MM.1S (cell line): ENCODE results near the gene TRABD2B.

Source experiments
- EZH2 ChIP-seq: fragments of 300-600 bp; sonication (generic); optimal IDR thresholded peaks from 2 replicates; pipeline ENCODE3; 2017; ENCODE audit warnings: low read depth, mild to moderate bottlenecking, antibody characterized with exemption, low read length, mixed read lengths
- EZH2phosphoT487 ChIP-seq: fragments of 300-600 bp; sonication (generic); IDR thresholded peaks from 2 replicates; pipeline ENCODE4 v1.6.1; 2018; ENCODE audit warnings: antibody characterized with exemption, low read length
- TF ChIP-seq, protein P1 (sequence below): fragments of 300-600 bp; sonication (generic); IDR thresholded peaks from 2 replicates; pipeline ENCODE4 v1.5.1; 2016; ENCODE audit warnings: antibody characterized with exemption, low read length, mixed read lengths

DNA sequence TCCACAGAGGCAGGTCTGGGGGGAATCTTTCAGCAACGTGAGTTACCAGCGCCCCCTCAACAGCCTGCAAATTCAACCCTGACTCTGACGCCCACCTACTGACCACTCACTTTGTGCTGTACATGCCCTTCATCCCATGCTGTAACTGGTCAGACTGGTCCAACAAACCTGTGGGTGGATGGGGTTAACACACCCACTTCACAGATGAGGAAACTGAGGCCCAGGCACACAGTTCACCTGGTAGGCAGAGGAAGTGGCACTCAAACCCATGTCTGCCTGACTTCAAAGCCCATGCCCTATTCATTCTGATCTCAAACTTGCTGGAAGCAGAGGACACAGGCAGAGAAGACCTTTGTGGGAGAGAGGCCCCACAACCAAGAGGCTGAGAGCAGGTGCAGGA, 172.9 kb downstream of the TRABD2B start:
- TF ChIP-seq, protein P1, sequence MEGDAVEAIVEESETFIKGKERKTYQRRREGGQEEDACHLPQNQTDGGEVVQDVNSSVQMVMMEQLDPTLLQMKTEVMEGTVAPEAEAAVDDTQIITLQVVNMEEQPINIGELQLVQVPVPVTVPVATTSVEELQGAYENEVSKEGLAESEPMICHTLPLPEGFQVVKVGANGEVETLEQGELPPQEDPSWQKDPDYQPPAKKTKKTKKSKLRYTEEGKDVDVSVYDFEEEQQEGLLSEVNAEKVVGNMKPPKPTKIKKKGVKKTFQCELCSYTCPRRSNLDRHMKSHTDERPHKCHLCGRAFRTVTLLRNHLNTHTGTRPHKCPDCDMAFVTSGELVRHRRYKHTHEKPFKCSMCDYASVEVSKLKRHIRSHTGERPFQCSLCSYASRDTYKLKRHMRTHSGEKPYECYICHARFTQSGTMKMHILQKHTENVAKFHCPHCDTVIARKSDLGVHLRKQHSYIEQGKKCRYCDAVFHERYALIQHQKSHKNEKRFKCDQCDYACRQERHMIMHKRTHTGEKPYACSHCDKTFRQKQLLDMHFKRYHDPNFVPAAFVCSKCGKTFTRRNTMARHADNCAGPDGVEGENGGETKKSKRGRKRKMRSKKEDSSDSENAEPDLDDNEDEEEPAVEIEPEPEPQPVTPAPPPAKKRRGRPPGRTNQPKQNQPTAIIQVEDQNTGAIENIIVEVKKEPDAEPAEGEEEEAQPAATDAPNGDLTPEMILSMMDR, result no peak
- TF ChIP-seq EZH2phosphoT487 (no peak), EZH2 (no peak)
